Peyer's patch (tissue), 4 donors: ENCODE results near the gene ZNF516.

ENCODE experiments used
- POLR2A ChIP-seq, 2 donors: fragments of 450-650 bp; IDR thresholded peaks; one replicate each; pipeline ENCODE4 v1.5.1; 2017; ENCODE audit warnings: antibody characterized with exemption in 2 of 2, mild to moderate bottlenecking in 2 of 2, moderate library complexity in 2 of 2
- TF ChIP-seq, protein P1 (sequence below), 6 experiments: fragments of 450-650 bp in 4 of 6; fragments of 200-600 bp in 2 of 6; sonication (generic) in 1 of 6; IDR thresholded peaks; one replicate each; pipeline ENCODE4 v1.5.1; 2017 to 2019; ENCODE audit warnings: antibody characterized with exemption in 6 of 6, mild to moderate bottlenecking in 3 of 6, moderate library complexity in 1 of 6

DNA sequence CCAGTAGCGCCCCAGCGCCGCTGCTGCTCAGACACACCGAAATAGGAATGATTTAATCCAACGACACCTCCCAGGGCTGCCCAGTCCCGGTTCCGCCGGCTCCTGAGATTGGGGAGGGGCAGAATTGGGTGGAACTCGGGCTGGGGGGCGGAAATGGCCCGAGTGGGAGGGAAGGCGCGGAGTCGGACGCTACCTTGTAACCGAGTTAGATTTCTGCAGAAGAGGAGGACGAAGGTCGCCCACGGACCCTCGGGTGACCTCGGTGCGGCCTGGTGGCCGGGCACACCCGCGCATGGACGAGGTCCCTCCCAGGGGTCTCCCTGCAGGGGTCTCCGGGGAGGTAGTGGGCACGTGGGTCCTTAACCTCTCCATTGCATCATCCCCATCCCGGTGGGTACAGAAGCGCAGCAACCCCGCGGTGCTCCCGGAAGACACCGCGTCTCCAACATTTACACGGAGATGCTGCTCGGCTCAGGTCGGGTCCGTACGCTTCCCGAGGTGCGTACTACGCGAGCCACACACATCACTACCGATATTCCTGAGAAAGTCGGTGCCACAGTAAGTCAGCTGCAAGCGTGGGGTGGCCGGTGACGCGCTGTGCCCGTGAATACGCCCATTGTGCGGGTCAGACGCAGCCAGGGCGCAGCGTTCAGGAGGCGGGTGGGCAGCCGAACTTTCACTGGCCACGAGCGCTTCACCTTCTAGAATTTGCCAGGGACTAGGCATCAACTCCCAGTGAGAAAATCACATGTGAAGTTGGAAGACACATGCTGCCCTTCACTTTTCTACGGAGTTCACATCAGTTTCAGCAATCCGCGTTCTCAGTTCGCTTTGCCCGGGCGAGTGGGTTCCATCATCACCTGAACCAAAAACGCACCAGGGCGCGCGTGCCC lies 3.0 kb downstream of the ZNF516 start:
- TF ChIP-seq, protein P1, sequence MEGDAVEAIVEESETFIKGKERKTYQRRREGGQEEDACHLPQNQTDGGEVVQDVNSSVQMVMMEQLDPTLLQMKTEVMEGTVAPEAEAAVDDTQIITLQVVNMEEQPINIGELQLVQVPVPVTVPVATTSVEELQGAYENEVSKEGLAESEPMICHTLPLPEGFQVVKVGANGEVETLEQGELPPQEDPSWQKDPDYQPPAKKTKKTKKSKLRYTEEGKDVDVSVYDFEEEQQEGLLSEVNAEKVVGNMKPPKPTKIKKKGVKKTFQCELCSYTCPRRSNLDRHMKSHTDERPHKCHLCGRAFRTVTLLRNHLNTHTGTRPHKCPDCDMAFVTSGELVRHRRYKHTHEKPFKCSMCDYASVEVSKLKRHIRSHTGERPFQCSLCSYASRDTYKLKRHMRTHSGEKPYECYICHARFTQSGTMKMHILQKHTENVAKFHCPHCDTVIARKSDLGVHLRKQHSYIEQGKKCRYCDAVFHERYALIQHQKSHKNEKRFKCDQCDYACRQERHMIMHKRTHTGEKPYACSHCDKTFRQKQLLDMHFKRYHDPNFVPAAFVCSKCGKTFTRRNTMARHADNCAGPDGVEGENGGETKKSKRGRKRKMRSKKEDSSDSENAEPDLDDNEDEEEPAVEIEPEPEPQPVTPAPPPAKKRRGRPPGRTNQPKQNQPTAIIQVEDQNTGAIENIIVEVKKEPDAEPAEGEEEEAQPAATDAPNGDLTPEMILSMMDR (IDR thresholded peaks at IDR 0.05), result no peak
- peak in 1 of 2 donors; percentile 19 for TF ChIP-seq POLR2A (IDR thresholded peaks at IDR 0.05)
